A549 (cell line): ENCODE results near the gene ATG4B. TPM values are rescaled to one million over a fixed set of nuclear protein-coding genes. Genes with fewer than 3 reads are reported as not detected.

Experiments
- ATAC-seq, 2 experiments: fragments of 200-7000 bp in 1 of 2; fragments of >200 bp in 1 of 2; cut with Nextera tagmentation in 1 of 2; cut with Tn5 transposase in 1 of 2; 3 replicates each; pipeline versions ENCODE4 v1.8.0 to v1.9.1; 2018 to 2020; ENCODE audit warnings: mild to moderate bottlenecking in 1 of 2, moderate library complexity in 1 of 2
- CTCF ChIA-PET: fragments of 300-600 bp; sonication (Branson Sonifier 250); formaldehyde crosslinking; extraction: SDS; loops from one replicate; lab custom pipeline; 2021; ENCODE audit warnings: antibody characterized with exemption, inconsistent platforms; lab: Yijun Ruan, JAX
- POLR2A ChIA-PET: fragments of 350-600 bp; formaldehyde crosslinking; extraction: SDS; loops from one replicate; lab custom pipeline; 2021; ENCODE audit warnings: antibody characterized with exemption, inconsistent platforms; lab: Yijun Ruan, JAX
- DNase-seq, 2 experiments: peaks; one replicate each; pipeline versions ENCODE4 v3.0.0 to v3.0.0-alpha.2; 2011 to 2016; ENCODE audit warnings: low read depth in 1 of 2, low spot score in 1 of 2
- FAIRE-seq: peaks from 2 replicates; lab custom pipeline; 2011; peaks lifted over from hg19 to GRCh38; lab: Jason Lieb, UNC
- H3K27ac ChIP-seq, 2 experiments: fragments of >200 bp; sonication (Bioruptor Twin); formaldehyde crosslinking; 3 replicates each; pipeline ENCODE4 v1.5.1; 2016 to 2017
- H3K4me1 ChIP-seq: fragments of >200 bp; sonication (Bioruptor Twin); formaldehyde crosslinking; 3 replicates; pipeline ENCODE4 v1.6.1; 2016
- H3K4me2 ChIP-seq: fragments of >200 bp; sonication (Bioruptor Twin); formaldehyde crosslinking; 3 replicates; pipeline ENCODE4 v1.6.1; 2016
- H3K4me3 ChIP-seq: fragments of >200 bp; sonication (Bioruptor Twin); formaldehyde crosslinking; 3 replicates; pipeline ENCODE4 v1.5.1; 2016
- H3K9me3 ChIP-seq: fragments of >200 bp; sonication (Bioruptor Twin); formaldehyde crosslinking; 3 replicates; pipeline ENCODE4 v1.6.1; 2016
- ATOH8 ChIP-seq: fragments of 250-450 bp; sonication (Bioruptor Pico); IDR thresholded peaks from 2 replicates; pipeline ENCODE4 v1.5.0; 2020; ENCODE audit warnings: low read depth, mild to moderate bottlenecking, moderate library complexity
- BHLHE40 ChIP-seq: IDR thresholded peaks from 2 replicates; pipeline ENCODE4 v1.6.1; 2012; ENCODE audit warnings: low read depth, low read length, inconsistent platforms
- CBX2 ChIP-seq: fragments of 200-600 bp; sonication (generic); IDR thresholded peaks from 2 replicates; pipeline ENCODE4 v1.6.1; 2016; ENCODE audit warnings: low read depth, mild to moderate bottlenecking, borderline replicate concordance
- CBX8 ChIP-seq: fragments of 200-600 bp; sonication (generic); IDR thresholded peaks from 2 replicates; pipeline ENCODE4 v1.6.1; 2016
- CEBPB ChIP-seq, 2 experiments: fragments of >200 bp in 1 of 2; sonication (Bioruptor Twin) in 1 of 2; formaldehyde crosslinking in 1 of 2; IDR thresholded peaks; 2 replicates each; pipeline ENCODE4 v1.6.1; 2012 to 2016
- CTCF ChIP-seq: fragments of >200 bp; sonication (Bioruptor Twin); formaldehyde crosslinking; IDR thresholded peaks from 3 replicates; pipeline ENCODE4 v1.5.1; 2016
- EP300 ChIP-seq, 2 experiments: fragments of >200 bp; sonication (Bioruptor Twin); formaldehyde crosslinking; IDR thresholded peaks; 2 replicates in 1 of 2; 3 replicates in 1 of 2; pipeline ENCODE4 v1.6.1; 2016 to 2017
- FOSB ChIP-seq: fragments of 250-450 bp; sonication (Bioruptor Pico); IDR thresholded peaks from 2 replicates; pipeline ENCODE4 v1.5.0; 2020; ENCODE audit warnings: mild to moderate bottlenecking, moderate library complexity
- FOSL2 ChIP-seq, 2 experiments: fragments of 450-650 bp in 1 of 2; fragments of >200 bp in 1 of 2; sonication (Bioruptor Twin) in 1 of 2; formaldehyde crosslinking; IDR thresholded peaks; 2 replicates each; pipeline versions ENCODE4 v1.5.0 to v1.6.1; 2016 to 2020; ENCODE audit warnings: mild to moderate bottlenecking in 1 of 2, moderate library complexity in 1 of 2
- FOXS1 ChIP-seq: fragments of 250-450 bp; sonication (Bioruptor Pico); IDR thresholded peaks from 2 replicates; pipeline ENCODE4 v1.5.0; 2020; ENCODE audit warnings: mild to moderate bottlenecking, moderate library complexity
- HMGXB4 ChIP-seq: fragments of 250-450 bp; sonication (Bioruptor Pico); IDR thresholded peaks from 2 replicates; pipeline ENCODE4 v1.5.0; 2021; ENCODE audit warnings: mild to moderate bottlenecking, moderate library complexity, borderline replicate concordance
- JUN ChIP-seq, 2 experiments: fragments of >200 bp; sonication (Bioruptor Twin); formaldehyde crosslinking; IDR thresholded peaks; 2 replicates in 1 of 2; 3 replicates in 1 of 2; pipeline ENCODE4 v1.6.1; 2016 to 2017
- MAFK ChIP-seq: fragments of 450-650 bp; IDR thresholded peaks from 2 replicates; pipeline ENCODE4 v1.6.1; 2014; ENCODE audit not compliant: partially characterized antibody
- NFE2L2 ChIP-seq: fragments of 150-350 bp; conservative IDR thresholded peaks from 2 replicates; pipeline ENCODE4 v1.6.1; 2014; ENCODE audit warnings: low read length
- POLR2AphosphoS2 ChIP-seq: conservative IDR thresholded peaks from 2 replicates; pipeline ENCODE4 v1.6.1; 2012; ENCODE audit warnings: low read length, improper control_type of control experiment, inconsistent platforms
- SMC3 ChIP-seq: fragments of >200 bp; sonication (Bioruptor Twin); formaldehyde crosslinking; IDR thresholded peaks from 3 replicates; pipeline ENCODE4 v1.6.1; 2018; ENCODE audit warnings: inconsistent platforms
- SREBF2 ChIP-seq: fragments of 450-650 bp; IDR thresholded peaks from 2 replicates; pipeline ENCODE4 v1.6.1; 2014; ENCODE audit warnings: mild to moderate bottlenecking, moderate library complexity
- ZC3H11A ChIP-seq: fragments of 450-650 bp; IDR thresholded peaks from 2 replicates; pipeline ENCODE4 v1.6.1; 2014; ENCODE audit warnings: antibody characterized with exemption, mild to moderate bottlenecking
- ZFP36 ChIP-seq: fragments of 450-650 bp; IDR thresholded peaks from 2 replicates; pipeline ENCODE4 v1.6.1; 2014; ENCODE audit warnings: borderline replicate concordance; ENCODE audit not compliant: partially characterized antibody
- WGBS: methylation state at CpG from one replicate; pipeline ENCODE4 v1.1.6; 2017; ENCODE audit errors: missing lambda C conversion rate; 5-methylcytosine and 5-hydroxymethylcytosine counted together
- polyA plus RNA-seq, 4 experiments: library from polyadenylated mRNA; depleted of rRNA in 3 of 4; stranded (reverse); fragments of >200 nt; fragmentation: RNase III in 1 of 4; extraction: RNeasy Plus Mini Kit Qiagen cat#74134 plus additional on column Dnase treatment in 1 of 4; gene quantifications; 2 replicates in 3 of 4; 3 replicates in 1 of 4; pipeline ENCODE4 v1.2.3, GENCODE V29; 2011 to 2017
- TF ChIP-seq, protein P1 (sequence below): fragments of 200-600 bp; sonication (generic); IDR thresholded peaks from 2 replicates; pipeline ENCODE4 v1.6.1; 2016; ENCODE audit warnings: antibody characterized with exemption, mild to moderate bottlenecking, moderate library complexity

Gene ATG4B
- polyA plus RNA-seq, 2 of the 4 experiments (the other 2 are of a cell fraction) = 70.3 to 75.2 TPM

DNA sequence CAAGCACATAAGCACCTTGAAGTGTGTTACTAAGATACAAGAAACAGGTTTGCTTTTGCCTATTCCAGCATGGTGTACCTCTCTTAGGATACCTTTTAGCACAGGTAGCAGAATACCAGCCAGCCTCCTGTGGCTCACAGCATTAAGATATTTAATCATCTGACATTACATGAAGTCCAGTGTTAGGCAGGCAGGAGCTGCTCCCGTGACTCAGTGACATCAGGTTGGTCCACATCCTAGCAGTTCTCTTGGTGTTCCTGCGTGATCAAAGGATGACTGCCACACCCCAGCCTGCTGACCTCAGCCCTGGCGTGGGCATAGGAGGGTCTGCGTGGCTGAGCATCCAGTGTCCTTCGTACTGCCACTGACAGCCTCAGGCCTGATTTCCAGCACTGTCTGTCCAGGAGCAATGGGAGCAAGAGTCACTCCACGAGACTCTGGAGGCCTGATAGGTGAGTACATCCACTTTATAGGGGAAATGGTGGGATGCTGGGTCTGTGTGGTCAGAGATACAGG, 52.8 kb downstream of the ATG4B start:
- Histone ChIP-seq H3K4me2 (no peak overlapping the region), H3K27ac (no peak overlapping the region), H3K4me3 (no peak overlapping the region)
- DNase-seq (no peak), ATAC-seq (no peak), FAIRE-seq (no peak)
- WGBS = 89% methylated on average over 6 of the region's 6 CpGs
- POLR2A ChIA-PET = no interaction called here
- CTCF ChIA-PET = no interaction called here
- TF ChIP-seq BHLHE40 (no peak), SMC3 (no peak), ATOH8 (CRISPR knock-in tag) (no peak), CBX8 (no peak), CEBPB (IDR thresholded peaks at IDR 0.05) (no peak), FOSB (CRISPR knock-in tag) (no peak), CTCF (no peak), HMGXB4 (CRISPR knock-in tag) (no peak), ZC3H11A (no peak), SREBF2 (no peak), NFE2L2 (no peak), POLR2AphosphoS2 (no peak), JUN (IDR thresholded peaks at IDR 0.05) (no peak), CBX2 (no peak)
- TF ChIP-seq, protein P1, sequence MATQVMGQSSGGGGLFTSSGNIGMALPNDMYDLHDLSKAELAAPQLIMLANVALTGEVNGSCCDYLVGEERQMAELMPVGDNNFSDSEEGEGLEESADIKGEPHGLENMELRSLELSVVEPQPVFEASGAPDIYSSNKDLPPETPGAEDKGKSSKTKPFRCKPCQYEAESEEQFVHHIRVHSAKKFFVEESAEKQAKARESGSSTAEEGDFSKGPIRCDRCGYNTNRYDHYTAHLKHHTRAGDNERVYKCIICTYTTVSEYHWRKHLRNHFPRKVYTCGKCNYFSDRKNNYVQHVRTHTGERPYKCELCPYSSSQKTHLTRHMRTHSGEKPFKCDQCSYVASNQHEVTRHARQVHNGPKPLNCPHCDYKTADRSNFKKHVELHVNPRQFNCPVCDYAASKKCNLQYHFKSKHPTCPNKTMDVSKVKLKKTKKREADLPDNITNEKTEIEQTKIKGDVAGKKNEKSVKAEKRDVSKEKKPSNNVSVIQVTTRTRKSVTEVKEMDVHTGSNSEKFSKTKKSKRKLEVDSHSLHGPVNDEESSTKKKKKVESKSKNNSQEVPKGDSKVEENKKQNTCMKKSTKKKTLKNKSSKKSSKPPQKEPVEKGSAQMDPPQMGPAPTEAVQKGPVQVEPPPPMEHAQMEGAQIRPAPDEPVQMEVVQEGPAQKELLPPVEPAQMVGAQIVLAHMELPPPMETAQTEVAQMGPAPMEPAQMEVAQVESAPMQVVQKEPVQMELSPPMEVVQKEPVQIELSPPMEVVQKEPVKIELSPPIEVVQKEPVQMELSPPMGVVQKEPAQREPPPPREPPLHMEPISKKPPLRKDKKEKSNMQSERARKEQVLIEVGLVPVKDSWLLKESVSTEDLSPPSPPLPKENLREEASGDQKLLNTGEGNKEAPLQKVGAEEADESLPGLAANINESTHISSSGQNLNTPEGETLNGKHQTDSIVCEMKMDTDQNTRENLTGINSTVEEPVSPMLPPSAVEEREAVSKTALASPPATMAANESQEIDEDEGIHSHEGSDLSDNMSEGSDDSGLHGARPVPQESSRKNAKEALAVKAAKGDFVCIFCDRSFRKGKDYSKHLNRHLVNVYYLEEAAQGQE = no peak
- TF ChIP-seq, all 56 proteins: peak for 0
- peaks cover 23% of the 10 kb centered on the region; the same call in 1 of the 3 replicates for H3K4me1 ChIP-seq
- H3K9me3 ChIP-seq = no peaks in the 10 kb centered on the region

- H3K4me2 ChIP-seq = no peak overlapping the region
- peak in 1 of 2 experiments; percentile 37 for DNase-seq
- H3K27ac ChIP-seq = peak overlapping the region in 1 of 2 experiments; percentile 10; a peak in 1 of 6 replicates
- peaks cover 17% of the 10 kb centered on the region; the same call in 1 of the 3 replicates for H3K4me1 ChIP-seq
- H3K4me3 ChIP-seq = no peak overlapping the region
- TF ChIP-seq MAFK = peak; percentile 90
- TF ChIP-seq ZFP36 = no peak
- TF ChIP-seq FOSL2 (IDR thresholded peaks at IDR 0.05) = no peak
- TF ChIP-seq FOSL2 (CRISPR knock-in tag; IDR thresholded peaks at IDR 0.05) = peak; percentile 47
- no peak for TF ChIP-seq EP300 (IDR thresholded peaks at IDR 0.05)
- no peak for TF ChIP-seq FOXS1
- TF ChIP-seq, all 56 proteins: peak for 2
- POLR2A ChIA-PET = interaction anchor here (0.5 to 2.0 kb wide), 2 partner anchors 9 to 17 kb away, joined by 3 to 17 read pairs; partner anchors contain the start of gene ING5
- CTCF ChIA-PET = interaction anchor here (0.6 to 1.8 kb wide), 6 partner anchors 8 to 33 kb away, joined by 3 to 5 read pairs (median 3); no protein-coding TSS in a partner anchor
- H3K9me3 ChIP-seq = no peaks in the 10 kb centered on the region
- WGBS = 89% methylated on average over 6 of the region's 6 CpGs
- no peak for FAIRE-seq
- ATAC-seq = peak; percentile 48 to 55; a peak in 4 of 6 replicates
These were observed 55.0 kb downstream of the ATG4B start for GRCh38 chr2:241692448-241692847.
